ENCODE results near the gene TEKT2.

- no peak for TF ChIP-seq CTCF (IDR thresholded peaks at IDR 0.05; ENCODE audit: low read depth, low read length)
- no peak for TF ChIP-seq EZH2phosphoT487 (IDR thresholded peaks at IDR 0.05; ENCODE audit: low read depth)
Observed at GRCh38 chr1:36118447-36119204, 34.7 kb downstream of the TEKT2 start.

All from OCI-LY3 (cell line).